HepG2 (cell line): Measurements from ENCODE around the gene QSOX1. TPM values are rescaled to one million over a fixed set of nuclear protein-coding genes. Genes with fewer than 3 reads are reported as not detected.

ENCODE experiments used
- ATAC-seq: fragments of 200-7000 bp; cut with Tn5 transposase; 3 replicates; pipeline ENCODE4 v1.9.1; 2020; ENCODE audit warnings: mild to moderate bottlenecking, moderate library complexity
- BruUV-seq: library from RNA; stranded (reverse); fragments of 400-500 nt; replicated peaks from 2 replicates; lab custom pipeline; 2021; lab: Mats Ljungman, UMichigan
- CTCF ChIA-PET: fragments of 300-600 bp; formaldehyde crosslinking; extraction: SDS; loops from one replicate; lab custom pipeline; 2021; ENCODE audit warnings: low total read pairs, inconsistent platforms, low intra/inter-chr PET ratio; lab: Yijun Ruan, JAX
- POLR2A ChIA-PET: fragments of 350-600 bp; sonication (Branson Sonifier 250); formaldehyde crosslinking; loops from one replicate; lab custom pipeline; 2020; ENCODE audit warnings: antibody characterized with exemption, inconsistent platforms; lab: Yijun Ruan, JAX
- DNase-seq: peaks from one replicate; pipeline ENCODE4 v3.0.0-alpha.2; 2015; ENCODE audit warnings: low spot score
- FAIRE-seq: peaks from 3 replicates; lab custom pipeline; 2011; peaks lifted over from hg19 to GRCh38; lab: Jason Lieb, UNC
- H2AFZ ChIP-seq: one replicate; pipeline ENCODE4 v1.6.1; 2011; ENCODE audit warnings: low read length, inconsistent platforms
- H3K27ac ChIP-seq: fragments of 300-600 bp; 3 replicates; pipeline ENCODE4 v1.8.0; 2011; ENCODE audit warnings: mixed run types, mild to moderate bottlenecking, mixed read lengths, low read length, inconsistent platforms; ENCODE audit not compliant: insufficient read depth; ENCODE audit errors: extremely low read length
- H3K27me3 ChIP-seq, 2 experiments: fragments of 200-600 bp in 1 of 2; 2 replicates in 1 of 2; 3 replicates in 1 of 2; pipeline versions ENCODE4 v1.6.0 to v1.8.0; 2011; ENCODE audit warnings: low read length in 2 of 2, mild to moderate bottlenecking in 2 of 2, moderate library complexity in 2 of 2, inconsistent platforms in 1 of 2; ENCODE audit not compliant: insufficient read depth in 2 of 2, control insufficient read depth in 1 of 2
- H3K36me3 ChIP-seq, 2 experiments: fragments of 200-600 bp in 1 of 2; replicated peaks in 1 of 2; 2 replicates in 1 of 2; 3 replicates in 1 of 2; pipeline versions ENCODE4 v1.5.1 to v1.8.0; 2011; ENCODE audit warnings: low read length in 2 of 2, inconsistent platforms in 1 of 2; ENCODE audit not compliant: insufficient read depth in 2 of 2, control insufficient read depth in 1 of 2
- H3K4me1 ChIP-seq: 2 replicates; pipeline ENCODE4 v1.5.1; 2012; ENCODE audit warnings: low read length, inconsistent platforms; ENCODE audit not compliant: insufficient read depth
- H3K4me2 ChIP-seq: 2 replicates; pipeline ENCODE4 v1.6.0; 2011; ENCODE audit warnings: low read depth, low read length, inconsistent platforms
- H3K4me3 ChIP-seq, 3 experiments: fragments of 200-600 bp in 1 of 3; sonication (generic), shearing (Covaris generic) in 1 of 3; replicated peaks in 1 of 3; 2 replicates each; pipeline ENCODE4 v1.5.1; 2011 to 2016; ENCODE audit warnings: low read length in 3 of 3, inconsistent platforms in 2 of 3, low read depth in 2 of 3, mild to moderate bottlenecking in 2 of 3, control low read depth in 1 of 3, mixed read lengths in 1 of 3; ENCODE audit not compliant: insufficient read depth in 1 of 3
- H3K79me2 ChIP-seq: one replicate; pipeline ENCODE4 v1.6.1; 2011; ENCODE audit warnings: low read length, inconsistent platforms; ENCODE audit not compliant: insufficient read depth
- H3K9ac ChIP-seq: 2 replicates; pipeline ENCODE4 v1.6.0; 2011; ENCODE audit warnings: mild to moderate bottlenecking, low read depth, low read length, inconsistent platforms; ENCODE audit not compliant: insufficient read depth
- H3K9me3 ChIP-seq: 2 replicates; pipeline ENCODE4 v1.5.1; 2012; ENCODE audit warnings: mild to moderate bottlenecking, low read length
- H4K20me1 ChIP-seq: 2 replicates; pipeline ENCODE4 v1.6.0; 2011; ENCODE audit warnings: inconsistent platforms, mild to moderate bottlenecking, low read length, moderate library complexity; ENCODE audit not compliant: insufficient read depth
- FOXO1 ChIP-seq: sonication (generic); formaldehyde crosslinking; IDR thresholded peaks from 2 replicates; pipeline ENCODE4 v1.4.0; 2020; ENCODE audit warnings: missing genetic modification reagents
- GFI1 ChIP-seq: sonication (generic); formaldehyde crosslinking; IDR thresholded peaks from 2 replicates; pipeline ENCODE4 v1.5.0; 2020; ENCODE audit warnings: missing genetic modification reagents, mild to moderate bottlenecking, borderline replicate concordance
- HMGXB3 ChIP-seq: sonication (generic); formaldehyde crosslinking; IDR thresholded peaks from 2 replicates; pipeline ENCODE4 v1.4.0; 2020; ENCODE audit warnings: missing genetic modification reagents, borderline replicate concordance
- KLF13 ChIP-seq: sonication (generic); formaldehyde crosslinking; IDR thresholded peaks from 2 replicates; pipeline ENCODE4 v1.4.0; 2020; ENCODE audit warnings: mild to moderate bottlenecking, missing genetic modification reagents
- MLXIP ChIP-seq: sonication (generic); formaldehyde crosslinking; IDR thresholded peaks from 2 replicates; pipeline ENCODE4 v1.9.0; 2021; ENCODE audit warnings: missing genetic modification reagents, borderline replicate concordance
- PTBP1 ChIP-seq: fragments of 200-400 bp; formaldehyde crosslinking; IDR thresholded peaks from 2 replicates; pipeline ENCODE4 v1.6.1; 2018; ENCODE audit warnings: low read length, low read depth; ENCODE audit not compliant: poor library complexity, severe bottlenecking
- SPEN ChIP-seq: sonication (generic); formaldehyde crosslinking; IDR thresholded peaks from 2 replicates; pipeline ENCODE4 v1.5.1; 2020; ENCODE audit warnings: low read depth, mild to moderate bottlenecking, missing genetic modification reagents
- THYN1 ChIP-seq: sonication (generic); formaldehyde crosslinking; IDR thresholded peaks from 2 replicates; pipeline ENCODE4 v1.8.1; 2023; ENCODE audit warnings: low read depth, mild to moderate bottlenecking, moderate library complexity, missing genetic modification reagents, borderline replicate concordance
- ZBTB33 ChIP-seq: sonication (generic); formaldehyde crosslinking; IDR thresholded peaks from 2 replicates; pipeline ENCODE4 v1.4.0; 2020; ENCODE audit warnings: missing genetic modification reagents
- ZNF337 ChIP-seq: sonication (generic); formaldehyde crosslinking; IDR thresholded peaks from 2 replicates; pipeline ENCODE4 v1.5.1; 2020; ENCODE audit warnings: missing genetic modification reagents, low read depth, mild to moderate bottlenecking, borderline replicate concordance
- ZNF563 ChIP-seq: sonication (generic); formaldehyde crosslinking; IDR thresholded peaks from 2 replicates; pipeline ENCODE4 v1.8.0; 2022; ENCODE audit warnings: mild to moderate bottlenecking, moderate library complexity, missing genetic modification reagents
- ZNF713 ChIP-seq: sonication (generic); formaldehyde crosslinking; IDR thresholded peaks from 2 replicates; pipeline ENCODE4 v1.4.0; 2020; ENCODE audit warnings: mild to moderate bottlenecking, missing genetic modification reagents
- WGBS: methylation state at CpG from one replicate; pipeline ENCODE4 v1.1.6; 2017; ENCODE audit warnings: low lambda C conversion rate; 5-methylcytosine and 5-hydroxymethylcytosine counted together
- in situ Hi-C: cut with HindIII; loops from 2 replicates; pipeline ENCODE4 v1.10.0; 2017; ENCODE audit warnings: low pct_unique_long_range_greater_than_20kb; ENCODE audit not compliant: extremely low pct_ligation_motif_present
- intact Hi-C: fragments of 100-400 bp; cut with micrococcal nuclease; formaldehyde crosslinking; loops from one replicate; pipeline ENCODE4 v1.10.0; 2022; ENCODE audit not compliant: unreplicated experiment
- polyA plus RNA-seq, 8 experiments: library from polyadenylated mRNA; depleted of rRNA in 3 of 8; stranded (reverse) in 7 of 8; unstranded in 1 of 8; fragments of >200 nt; fragmentation: Illumina TruSeq in 4 of 8; extraction: Trizol in 4 of 8; gene quantifications; 2 replicates each; pipeline versions ENCODE4 v1.2.1 to v1.2.3, GENCODE V29; 2011 to 2016; ENCODE audit warnings: low read depth in 4 of 8, missing spikeins in 1 of 8, mixed read lengths in 1 of 8; ENCODE audit not compliant: insufficient read depth in 1 of 8
- total RNA-seq, 5 experiments: library from RNA; depleted of rRNA; stranded (reverse); fragments of >200 nt; fragmentation: Illumina TruSeq; extraction: Trizol; gene quantifications; 2 replicates each; pipeline ENCODE4 v1.2.3, GENCODE V29; 2016; ENCODE audit warnings: low read depth in 1 of 5

The QSOX1 gene
- total and polyA plus RNA-seq, 2 of the 13 experiments (the other 11 are each of a cell fraction or from before 2014, with no cell fraction given), result 6.8 to 40.2 TPM

GRCh38 chr1:180171691-180172090 is 17.0 kb downstream of the QSOX1 start (continued):
- TF ChIP-seq SPEN (CRISPR knock-in tag), result no peak
- TF ChIP-seq ZNF563 (CRISPR knock-in tag), result no peak
- no peak for TF ChIP-seq GFI1

- no peak for ATAC-seq
- no peak overlapping the region for H2AFZ ChIP-seq
- H3K27me3 ChIP-seq, result no peaks in the 10 kb centered on the region
- no peaks in the 10 kb centered on the region for H3K36me3 ChIP-seq
- H3K4me1 ChIP-seq, result peaks cover 29% of the 10 kb centered on the region
- H3K4me3 ChIP-seq, result no peak overlapping the region
- in situ Hi-C loops (loop anchor here (10.0 kb wide), 1 partner anchor 459 kb away; no protein-coding TSS in a partner anchor), intact Hi-C loops (no loop called here)
- no peak for DNase-seq
- no peak overlapping the region for H3K9ac ChIP-seq
- no peaks in the 10 kb centered on the region for H3K9me3 ChIP-seq
- no peaks in the 10 kb centered on the region for H4K20me1 ChIP-seq
- no TSS peak for BruUV-seq
- H3K4me2 ChIP-seq, result no peak overlapping the region
- ChIA-PET CTCF (no interaction called here), POLR2A (no interaction called here)
- WGBS, result 93% methylated on average over 2 of the region's 2 CpGs
- no peak for FAIRE-seq
- H3K27ac ChIP-seq, result no peak overlapping the region
- H3K79me2 ChIP-seq, result no peaks in the 10 kb centered on the region
- TF ChIP-seq ZNF713 (CRISPR knock-in tag) (no peak), ZNF337 (CRISPR knock-in tag) (no peak), HMGXB3 (CRISPR knock-in tag) (no peak), PTBP1 (no peak), KLF13 (CRISPR knock-in tag) (no peak), MLXIP (CRISPR knock-in tag) (no peak), ZBTB33 (CRISPR knock-in tag) (no peak), THYN1 (CRISPR knock-in tag) (no peak), FOXO1 (CRISPR knock-in tag) (no peak)
These were observed 18.8 kb downstream of the QSOX1 start for GRCh38 chr1:180173451-180173850.
